Endothelial cell of umbilical vein (primary cell): ENCODE measurements around the gene ANKS1B.

Experiments used
- CTCF ChIP-seq, 2 donors: IDR thresholded peaks; 1 replicate in 1 of 2; 2 replicates in 1 of 2; pipeline ENCODE4 v1.5.1; 2011; ENCODE audit warnings: low read length in 2 of 2, mild to moderate bottlenecking in 2 of 2, moderate library complexity in 2 of 2, control low read depth in 1 of 2, inconsistent platforms in 1 of 2, low read depth in 1 of 2; ENCODE audit not compliant: insufficient read depth in 1 of 2; ENCODE audit errors: extremely low read depth in 1 of 2
- EZH2 ChIP-seq: IDR thresholded peaks from 2 replicates; pipeline ENCODE4 v1.6.1; 2012; ENCODE audit warnings: borderline replicate concordance, low read depth, mild to moderate bottlenecking, moderate library complexity, low read length, inconsistent platforms; ENCODE audit not compliant: severe bottlenecking
- JUN ChIP-seq: IDR thresholded peaks from 2 replicates; pipeline ENCODE4 v1.6.1; 2011; ENCODE audit warnings: borderline replicate concordance, low read depth; ENCODE audit not compliant: insufficient read length, insufficient read depth
- MYC ChIP-seq: IDR thresholded peaks from one replicate; pipeline ENCODE4 v1.6.1; 2011; ENCODE audit warnings: mild to moderate bottlenecking, low read depth, low read length
- POLR2A ChIP-seq: IDR thresholded peaks from 2 replicates; pipeline ENCODE4 v1.6.1; 2012; ENCODE audit warnings: low read depth, mild to moderate bottlenecking, control low read depth, low read length
- POLR2AphosphoS5 ChIP-seq: IDR thresholded peaks from 2 replicates; pipeline ENCODE4 v1.6.1; 2012; ENCODE audit warnings: low read depth, mild to moderate bottlenecking, control low read depth, low read length, moderate library complexity; ENCODE audit not compliant: insufficient read depth
- TF ChIP-seq, protein P1 (sequence below): IDR thresholded peaks from 2 replicates; pipeline ENCODE4 v1.6.1; 2011; ENCODE audit not compliant: insufficient read depth, insufficient read length

GRCh38 chr12:99140017-99140720 lies 844.6 kb downstream of the ANKS1B start:
- TF ChIP-seq CTCF (IDR thresholded peaks at IDR 0.05; ENCODE audit: extremely low read depth in 1 of 2, insufficient read depth in 1 of 2, low read depth in 1 of 2, low read length in 2 of 2) (no peak), POLR2AphosphoS5 (no peak), EZH2 (no peak), POLR2A (no peak), JUN (no peak), MYC (no peak)
- TF ChIP-seq, protein P1, sequence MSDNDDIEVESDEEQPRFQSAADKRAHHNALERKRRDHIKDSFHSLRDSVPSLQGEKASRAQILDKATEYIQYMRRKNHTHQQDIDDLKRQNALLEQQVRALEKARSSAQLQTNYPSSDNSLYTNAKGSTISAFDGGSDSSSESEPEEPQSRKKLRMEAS, result no peak
